ENCODE results near the gene ITGAD. TPM values are rescaled to one million over a fixed set of nuclear protein-coding genes. Genes with fewer than 3 reads are reported as not detected.

Gene ITGAD
- polyA plus RNA-seq, 1 of the 3 experiments (the other 2 are of a cell fraction) = not detected

GRCh38 chr16:31365131-31365865 lies 27.8 kb upstream of the ITGAD start:
- Histone ChIP-seq H3K27ac (ENCODE audit: low read depth in 2 of 2, low read length in 1 of 2) (no peak overlapping the region), H3K9me2 (no peaks in the 10 kb centered on the region), H3K9ac (no peak overlapping the region), H3K4me2 (no peak overlapping the region), H3K4me3 (ENCODE audit: low read depth in 2 of 2, low read length in 1 of 2) (no peak overlapping the region), H3K4me1 (ENCODE audit: control insufficient read depth in 1 of 2, insufficient read depth in 2 of 2, low read depth in 1 of 2, low read length in 1 of 2) (no peaks in the 10 kb centered on the region), H3K79me2 (ENCODE audit: insufficient read depth) (no peaks in the 10 kb centered on the region), H3K9me3 (no peaks in the 10 kb centered on the region), H4K20me1 (ENCODE audit: insufficient read depth) (no peaks in the 10 kb centered on the region), H3K36me3 (replicated peaks in 1 of 2; ENCODE audit: control insufficient read depth in 1 of 2, insufficient read depth in 2 of 2, low read length in 1 of 2) (no peaks in the 10 kb centered on the region), H3K27me3 (ENCODE audit: insufficient read depth) (peaks cover 54% of the 10 kb centered on the region), H3F3A (replicated peaks; ENCODE audit: insufficient read depth) (no peaks in the 10 kb centered on the region), H2AFZ (ENCODE audit: low read depth) (no peak overlapping the region)
- CTCF ChIA-PET = no interaction called here
- no peak for DNase-seq
- 25% methylated on average over 7 of the region's 7 CpGs for WGBS (ENCODE audit: low lambda C conversion rate)
- no peak for TF ChIP-seq YY1 (IDR thresholded peaks at IDR 0.05; ENCODE audit: low read depth)
- TF ChIP-seq EP300 (IDR thresholded peaks at IDR 0.05; ENCODE audit: borderline replicate concordance in 1 of 2, low read depth in 1 of 2, low read length in 1 of 2) = no peak
- no peak for TF ChIP-seq RFX5 (IDR thresholded peaks at IDR 0.05; ENCODE audit: low read length)
- no peak for TF ChIP-seq RXRA (IDR thresholded peaks at IDR 0.05; ENCODE audit: borderline replicate concordance, low read depth)
- no peak for TF ChIP-seq MEF2A (IDR thresholded peaks at IDR 0.05; ENCODE audit: borderline replicate concordance, low read depth)
- TF ChIP-seq POLR2AphosphoS5 (IDR thresholded peaks at IDR 0.05; ENCODE audit: low read depth, low read length) = no peak
- TF ChIP-seq REST (IDR thresholded peaks at IDR 0.05; ENCODE audit: low read depth, low read length) = no peak
- no peak for TF ChIP-seq IRF3 (IDR thresholded peaks at IDR 0.05; ENCODE audit: low read depth, low read length)
- no peak for TF ChIP-seq PBX3 (IDR thresholded peaks at IDR 0.05)
- no peak for TF ChIP-seq TEAD4 (IDR thresholded peaks at IDR 0.05; ENCODE audit: borderline replicate concordance, insufficient read depth)
- no peak for TF ChIP-seq NFIC (IDR thresholded peaks at IDR 0.05; ENCODE audit: borderline replicate concordance)
- POLR2A ChIA-PET = no interaction called here

Measured in SK-N-SH (cell line).